WTC11 (cell line): Measurements from ENCODE around the gene PASD1.

ENCODE experiments used
- ELF4 ChIP-seq: sonication (generic); formaldehyde crosslinking; IDR thresholded peaks from 2 replicates; pipeline ENCODE4 v1.8.1; 2022; ENCODE audit warnings: low read depth, mild to moderate bottlenecking, moderate library complexity, missing genetic modification reagents
- JUN ChIP-seq: sonication (generic); formaldehyde crosslinking; IDR thresholded peaks from 2 replicates; pipeline ENCODE4 v1.8.0; 2023; ENCODE audit warnings: mild to moderate bottlenecking, missing genetic modification reagents
- STAT6 ChIP-seq: sonication (generic); formaldehyde crosslinking; conservative IDR thresholded peaks from 2 replicates; pipeline ENCODE4 v1.8.1; 2023; ENCODE audit warnings: mild to moderate bottlenecking, low read depth, missing genetic modification reagents, moderate library complexity
- ZNF232 ChIP-seq: sonication (generic); formaldehyde crosslinking; IDR thresholded peaks from 2 replicates; pipeline ENCODE4 v1.8.0; 2022; ENCODE audit warnings: mild to moderate bottlenecking, missing genetic modification reagents

- TF ChIP-seq ELF4, result no peak
- no peak for TF ChIP-seq JUN (CRISPR knock-in tag)
- no peak for TF ChIP-seq ZNF232 (CRISPR knock-in tag)
- TF ChIP-seq STAT6 (CRISPR knock-in tag), result no peak
Measured at GRCh38 chrX:151641564-151641963, 78.1 kb downstream of the PASD1 start.
